Loucy (cell line): ENCODE results near the gene TUBD1.
"Not testable (repeated sequence)": the region's sequence is repeated elsewhere in the genome, so short reads cannot be mapped to it uniquely, and the experiment has no call there.

ENCODE experiments used
- H2AFZ ChIP-seq: fragments of 200-600 bp; sonication (generic); 2 replicates; pipeline ENCODE4 v1.6.0; 2016; ENCODE audit warnings: antibody characterized with exemption, mild to moderate bottlenecking, low read length, moderate library complexity
- H3F3A ChIP-seq: fragments of 200-600 bp; 2 replicates; pipeline ENCODE4 v1.6.0; 2016; ENCODE audit warnings: antibody characterized with exemption, low read depth, mild to moderate bottlenecking
- H3K27me3 ChIP-seq: fragments of 200-600 bp; sonication (generic); 2 replicates; pipeline ENCODE4 v1.6.1; 2014; ENCODE audit warnings: low read length, mild to moderate bottlenecking; ENCODE audit not compliant: insufficient read depth, poor library complexity, severe bottlenecking
- H3K36me3 ChIP-seq: fragments of 200-600 bp; sonication (generic); 2 replicates; pipeline ENCODE4 v1.6.1; 2016; ENCODE audit warnings: low read length; ENCODE audit not compliant: insufficient read depth
- H3K4me1 ChIP-seq: fragments of 200-600 bp; sonication (generic); 2 replicates; pipeline ENCODE4 v1.5.1; 2014; ENCODE audit warnings: low read length, mild to moderate bottlenecking; ENCODE audit not compliant: insufficient read depth, poor library complexity, severe bottlenecking
- H3K4me2 ChIP-seq: fragments of 200-600 bp; sonication (generic); 2 replicates; pipeline ENCODE4 v1.6.0; 2014; ENCODE audit warnings: antibody characterized with exemption, low read length, low read depth, mild to moderate bottlenecking; ENCODE audit not compliant: poor library complexity, severe bottlenecking
- H3K4me3 ChIP-seq: fragments of 200-600 bp; sonication (generic); 2 replicates; pipeline ENCODE4 v1.5.1; 2014; ENCODE audit warnings: low read length, mild to moderate bottlenecking, mixed read lengths; ENCODE audit not compliant: poor library complexity, severe bottlenecking
- H3K79me2 ChIP-seq: fragments of 200-600 bp; sonication (generic); 2 replicates; pipeline ENCODE4 v1.6.1; 2014; ENCODE audit warnings: low read length; ENCODE audit not compliant: insufficient read depth
- H3K9ac ChIP-seq: fragments of 200-600 bp; sonication (generic); 2 replicates; pipeline ENCODE4 v1.6.0; 2014; ENCODE audit warnings: mild to moderate bottlenecking, low read depth, low read length, moderate library complexity; ENCODE audit not compliant: poor library complexity, severe bottlenecking
- H3K9me2 ChIP-seq: fragments of 200-600 bp; sonication (generic); replicated peaks from 2 replicates; pipeline ENCODE4 v1.6.1; 2016; ENCODE audit warnings: low read depth, low read length, mixed read lengths
- H3K9me3 ChIP-seq: fragments of 200-600 bp; sonication (generic); 2 replicates; pipeline ENCODE4 v1.6.1; 2014; ENCODE audit warnings: mild to moderate bottlenecking, antibody characterized with exemption, low read length, low read depth; ENCODE audit not compliant: insufficient read depth
- H4K20me1 ChIP-seq: fragments of 200-600 bp; sonication (generic); 2 replicates; pipeline ENCODE4 v1.6.0; 2014; ENCODE audit warnings: antibody characterized with exemption, low read length, mild to moderate bottlenecking; ENCODE audit not compliant: insufficient read depth, poor library complexity, severe bottlenecking
- EZH2phosphoT487 ChIP-seq: fragments of 200-600 bp; IDR thresholded peaks from 2 replicates; pipeline ENCODE4 v1.6.1; 2018; ENCODE audit warnings: antibody characterized with exemption, mild to moderate bottlenecking, moderate library complexity, borderline replicate concordance
- TF ChIP-seq, protein P1 (sequence below): fragments of 200-600 bp; sonication (generic); conservative IDR thresholded peaks from 2 replicates; pipeline ENCODE4 v1.5.1; 2014; ENCODE audit warnings: mild to moderate bottlenecking, antibody characterized with exemption, low read length

TUBD1 gene

DNA sequence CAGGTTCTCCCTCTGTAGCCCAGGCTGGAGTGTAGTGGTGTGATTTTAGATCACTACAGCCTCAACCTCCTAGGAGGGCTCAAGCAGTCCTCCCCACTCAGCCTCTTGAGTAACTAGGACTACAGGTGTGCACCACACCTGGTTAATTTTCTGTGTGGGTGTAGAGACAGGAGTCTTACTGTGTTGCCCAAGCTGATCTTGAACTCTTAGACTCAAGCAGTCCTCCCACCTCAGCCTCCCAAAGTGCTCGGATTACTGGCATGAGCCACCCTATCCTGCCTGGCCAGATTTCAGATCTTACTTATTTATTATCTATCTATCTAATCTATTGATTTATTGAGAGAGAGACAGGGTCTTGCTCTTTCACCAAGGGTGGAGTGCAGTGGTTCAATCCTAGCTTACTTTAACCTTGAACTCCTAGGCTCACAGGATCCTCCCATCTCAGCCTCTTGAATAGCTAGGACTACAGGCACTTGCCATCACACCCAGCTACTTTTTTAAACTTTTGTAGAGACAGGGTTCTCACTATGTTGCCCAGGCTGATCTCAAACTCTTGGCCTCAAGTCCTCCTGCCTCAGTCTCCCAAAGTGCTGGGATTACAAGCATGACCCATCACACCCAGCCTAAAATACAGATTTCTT, 61.8 kb downstream of the TUBD1 start:
- Histone ChIP-seq H3K9me2 (no peaks in the 10 kb centered on the region), H4K20me1 (no peaks in the 10 kb centered on the region), H3K79me2 (peaks cover 48% of the 10 kb centered on the region), H3K27me3 (no peaks in the 10 kb centered on the region), H3K4me1 (peaks cover 68% of the 10 kb centered on the region), H3K36me3 (no peaks in the 10 kb centered on the region), H2AFZ (no peak overlapping the region), H3K9me3 (no peaks in the 10 kb centered on the region), H3F3A (peaks cover 32% of the 10 kb centered on the region), H3K4me3 (peak overlapping the region; percentile 74), H3K9ac (peak overlapping the region; percentile 77), H3K4me2 (peak overlapping the region; percentile 98)
- TF ChIP-seq, protein P1, sequence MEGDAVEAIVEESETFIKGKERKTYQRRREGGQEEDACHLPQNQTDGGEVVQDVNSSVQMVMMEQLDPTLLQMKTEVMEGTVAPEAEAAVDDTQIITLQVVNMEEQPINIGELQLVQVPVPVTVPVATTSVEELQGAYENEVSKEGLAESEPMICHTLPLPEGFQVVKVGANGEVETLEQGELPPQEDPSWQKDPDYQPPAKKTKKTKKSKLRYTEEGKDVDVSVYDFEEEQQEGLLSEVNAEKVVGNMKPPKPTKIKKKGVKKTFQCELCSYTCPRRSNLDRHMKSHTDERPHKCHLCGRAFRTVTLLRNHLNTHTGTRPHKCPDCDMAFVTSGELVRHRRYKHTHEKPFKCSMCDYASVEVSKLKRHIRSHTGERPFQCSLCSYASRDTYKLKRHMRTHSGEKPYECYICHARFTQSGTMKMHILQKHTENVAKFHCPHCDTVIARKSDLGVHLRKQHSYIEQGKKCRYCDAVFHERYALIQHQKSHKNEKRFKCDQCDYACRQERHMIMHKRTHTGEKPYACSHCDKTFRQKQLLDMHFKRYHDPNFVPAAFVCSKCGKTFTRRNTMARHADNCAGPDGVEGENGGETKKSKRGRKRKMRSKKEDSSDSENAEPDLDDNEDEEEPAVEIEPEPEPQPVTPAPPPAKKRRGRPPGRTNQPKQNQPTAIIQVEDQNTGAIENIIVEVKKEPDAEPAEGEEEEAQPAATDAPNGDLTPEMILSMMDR: no peak
- no peak for TF ChIP-seq EZH2phosphoT487

DNA sequence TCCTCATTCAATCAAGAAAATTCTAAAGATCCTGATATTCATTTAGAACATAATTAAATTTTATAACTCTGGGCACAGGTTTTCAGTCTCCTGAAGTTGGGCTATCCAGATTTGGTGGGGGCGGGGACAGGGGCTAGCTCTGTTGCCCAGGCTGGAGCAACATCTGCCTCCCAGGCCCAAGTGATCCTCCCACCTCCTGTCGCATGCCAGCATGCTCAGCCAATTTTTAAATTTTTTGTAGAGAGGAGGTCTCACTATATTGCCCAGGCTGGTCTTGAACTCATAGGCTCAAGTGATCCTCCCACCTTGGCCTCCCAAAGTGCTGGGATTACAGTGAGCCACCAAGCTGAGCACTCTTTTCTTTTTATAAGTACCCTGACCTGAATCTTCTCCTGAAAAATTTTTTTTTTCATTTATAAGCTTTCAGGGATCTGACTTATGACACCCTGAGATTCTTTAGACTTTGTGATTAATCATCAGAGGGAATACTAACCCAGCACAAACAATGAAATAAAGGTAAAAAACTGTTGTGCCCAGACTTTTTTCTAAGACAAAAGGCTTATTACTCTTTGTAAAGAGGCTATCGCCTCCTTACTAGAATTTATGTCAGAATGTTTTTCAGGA, 62.6 kb downstream of the TUBD1 start:
- no peaks in the 10 kb centered on the region for H3K9me2 ChIP-seq

DNA sequence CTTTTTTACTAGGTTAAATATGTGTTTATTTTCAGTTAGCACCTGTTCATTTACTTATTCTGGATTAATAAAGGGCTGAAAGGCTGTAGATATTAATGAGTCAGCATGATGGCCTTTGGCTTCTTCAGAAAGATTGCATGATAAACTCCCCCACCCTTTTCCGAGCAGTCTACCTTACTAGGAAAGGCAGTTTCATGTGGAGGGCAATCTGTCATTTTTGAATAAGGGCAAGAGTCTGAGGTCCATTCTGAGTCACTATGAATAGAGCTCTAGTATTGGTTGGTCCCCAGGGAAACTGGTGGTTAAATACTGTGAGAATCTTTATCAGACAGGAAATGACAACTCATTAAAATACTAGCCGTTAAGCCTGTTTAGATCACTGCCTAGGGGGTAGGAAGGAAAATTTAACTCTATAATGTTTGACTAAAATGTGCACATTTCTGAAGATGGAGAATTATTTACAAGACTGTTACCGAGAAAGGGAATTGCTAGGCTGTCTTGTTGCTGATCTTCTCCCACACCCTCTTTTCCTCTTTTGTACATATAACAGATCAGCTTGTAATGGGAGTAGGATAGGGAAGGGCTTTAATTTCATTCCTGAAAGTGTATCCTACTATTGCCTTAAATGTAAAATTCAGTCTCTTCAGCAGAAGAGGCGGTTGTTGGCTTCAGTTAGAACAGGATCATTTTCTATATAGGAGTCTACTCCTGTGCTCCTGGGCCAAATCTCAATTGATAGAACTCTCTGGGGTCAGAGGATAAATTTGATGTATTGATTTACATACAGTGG, 63.3 kb downstream of the TUBD1 start:
- H3K27me3 ChIP-seq: no peaks in the 10 kb centered on the region
- no peaks in the 10 kb centered on the region for H3K9me2 ChIP-seq
- H2AFZ ChIP-seq: no peak overlapping the region
- no peaks in the 10 kb centered on the region for H3K36me3 ChIP-seq
- TF ChIP-seq, protein P1: no peak
- TF ChIP-seq EZH2phosphoT487: no peak
- H3K4me2 ChIP-seq: peak overlapping the region; percentile 98
- H4K20me1 ChIP-seq: no peaks in the 10 kb centered on the region
- H3K4me3 ChIP-seq: peak overlapping the region; percentile 74
- peaks cover 79% of the 10 kb centered on the region for H3K4me1 ChIP-seq
- no peaks in the 10 kb centered on the region for H3K9me3 ChIP-seq
- H3K79me2 ChIP-seq: peaks cover 56% of the 10 kb centered on the region
- peaks cover 32% of the 10 kb centered on the region for H3F3A ChIP-seq
- peak overlapping the region; percentile 93 for H3K9ac ChIP-seq

More for the DNA sequence above, 62.6 kb downstream of the TUBD1 start:
- no peak overlapping the region for H2AFZ ChIP-seq
- TF ChIP-seq, protein P1: no peak
- no peak for TF ChIP-seq EZH2phosphoT487
- no peaks in the 10 kb centered on the region for H3K9me3 ChIP-seq
- H3K9ac ChIP-seq: peak overlapping the region; percentile 77
- no peaks in the 10 kb centered on the region for H4K20me1 ChIP-seq
- H3K4me2 ChIP-seq: peak overlapping the region; percentile 98
- peak overlapping the region; percentile 74 for H3K4me3 ChIP-seq
- peaks cover 77% of the 10 kb centered on the region for H3K4me1 ChIP-seq
- H3K27me3 ChIP-seq: no peaks in the 10 kb centered on the region
- H3K36me3 ChIP-seq: no peaks in the 10 kb centered on the region
- peaks cover 32% of the 10 kb centered on the region for H3F3A ChIP-seq
- peaks cover 56% of the 10 kb centered on the region for H3K79me2 ChIP-seq

DNA sequence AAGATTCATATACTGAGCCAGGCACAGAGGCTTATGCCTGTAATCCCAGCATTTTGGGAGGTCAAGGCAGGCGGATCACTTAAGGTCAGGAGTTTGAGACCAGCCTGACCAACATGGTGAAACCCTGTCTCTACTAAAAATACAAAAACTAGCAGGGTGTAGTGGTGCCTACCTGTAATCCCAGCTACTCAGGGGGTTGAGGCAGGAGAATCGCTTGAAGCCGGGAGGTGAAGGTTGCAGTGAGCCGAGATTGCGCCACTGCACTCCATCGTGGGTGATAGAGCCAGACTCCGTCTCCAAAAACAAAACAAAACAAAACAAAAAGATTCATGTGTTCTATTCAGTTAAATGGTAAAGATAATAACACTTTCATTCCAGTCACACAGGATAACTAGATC, 63.9 kb downstream of the TUBD1 start:
- H3K4me3 ChIP-seq: peak overlapping the region; percentile 74
- H3K9me3 ChIP-seq, H3K9me2 ChIP-seq, H3K27me3 ChIP-seq, H3K36me3 ChIP-seq, H2AFZ ChIP-seq, H4K20me1 ChIP-seq: not testable (repeated sequence)
- H3K79me2 ChIP-seq: peaks cover 56% of the 10 kb centered on the region
- peaks cover 79% of the 10 kb centered on the region for H3K4me1 ChIP-seq
- peak overlapping the region; percentile 93 for H3K9ac ChIP-seq
- peak overlapping the region; percentile 98 for H3K4me2 ChIP-seq
- H3F3A ChIP-seq: peaks cover 32% of the 10 kb centered on the region
